Stromal cell of bone marrow (primary cell): ENCODE data around the gene TMEM132E.

Source experiments
- DNase-seq: peaks from one replicate; pipeline ENCODE4 v3.0.0-alpha.2; 2012; ENCODE audit warnings: low read depth

TMEM132E gene

DNA sequence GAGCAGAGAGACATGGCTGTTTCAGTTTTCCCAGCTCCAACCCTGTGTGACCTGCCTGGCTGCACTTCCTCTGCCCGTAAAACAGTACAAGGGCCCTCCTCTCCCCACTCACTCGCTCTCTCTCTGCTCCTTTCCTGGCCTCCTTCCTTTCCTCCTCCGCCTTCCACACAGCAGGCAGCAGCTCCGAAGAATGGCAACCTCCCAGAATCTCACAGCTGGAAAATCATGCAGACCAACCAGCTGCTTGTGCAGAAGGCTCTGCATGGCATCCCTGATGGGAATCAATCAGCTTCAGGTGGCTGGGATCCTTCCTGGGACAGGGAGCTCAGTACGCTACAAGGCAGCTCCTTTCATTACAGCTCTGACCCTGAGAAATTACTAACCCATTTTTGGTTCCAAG lies 27.4 kb downstream of the TMEM132E start:
- no peak for DNase-seq

GRCh38 chr17:34607917-34608316 lies 28.5 kb downstream of the TMEM132E start:
- DNase-seq, result no peak

DNA sequence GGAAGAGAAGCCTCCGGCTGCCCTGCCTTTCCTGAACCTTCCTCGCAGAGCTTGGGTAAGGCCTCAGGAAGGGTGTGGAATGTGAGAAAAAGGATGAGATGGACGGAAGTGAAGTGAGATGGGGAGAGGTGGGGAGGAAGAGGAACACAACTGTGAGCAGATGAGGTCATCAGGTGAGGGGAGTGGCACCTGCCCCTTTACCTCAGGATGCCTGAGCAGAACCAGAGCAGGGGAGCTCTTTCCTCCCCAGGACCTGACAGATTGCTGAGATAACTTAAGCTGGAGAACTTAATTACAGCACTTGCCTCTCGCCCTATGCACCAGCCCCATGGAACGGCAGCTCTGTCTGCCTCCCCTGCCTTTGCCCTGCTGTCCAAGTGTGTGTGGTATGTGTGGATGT lies 29.8 kb downstream of the TMEM132E start:
- DNase-seq, result no peak

DNA sequence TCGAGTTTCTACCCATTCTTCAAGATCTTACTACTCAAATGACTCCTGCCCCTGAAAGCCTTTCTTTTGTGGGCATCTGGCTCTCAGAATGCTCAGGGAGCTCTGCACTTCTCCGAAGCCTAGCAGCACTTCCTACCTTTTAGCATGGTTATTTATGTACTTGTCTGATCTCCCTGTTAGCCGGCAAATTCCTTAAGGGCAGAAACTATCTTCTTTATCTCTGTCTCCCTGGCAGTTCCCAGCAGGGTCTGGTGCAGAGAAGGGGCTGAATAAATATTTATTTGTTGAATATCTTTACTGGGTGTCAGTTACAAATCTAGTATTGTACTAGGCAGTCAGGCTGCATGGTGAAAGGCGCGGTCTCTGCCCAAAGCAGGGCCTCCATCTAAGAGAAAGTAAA lies 30.7 kb downstream of the TMEM132E start:
- no peak for DNase-seq

DNA sequence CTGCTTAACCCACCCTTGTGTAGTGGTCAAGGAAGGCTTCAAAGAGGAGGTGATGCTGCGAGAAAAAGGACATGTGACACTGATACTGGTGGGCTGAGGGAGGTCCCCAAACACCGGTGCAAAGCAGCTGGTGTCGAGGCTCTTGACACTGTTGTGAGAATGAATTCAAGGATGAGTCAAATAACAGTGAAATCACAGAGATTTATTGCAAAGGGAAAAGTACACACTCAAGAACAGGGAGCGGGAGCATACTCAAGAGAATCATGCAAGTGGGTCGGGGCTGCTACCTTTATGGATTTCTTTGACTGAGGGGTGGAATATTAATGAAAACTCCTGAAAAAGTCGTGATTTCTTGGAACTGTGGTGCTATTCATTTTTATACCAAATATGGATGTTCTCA lies 31.1 kb downstream of the TMEM132E start:
- no peak for DNase-seq

DNA sequence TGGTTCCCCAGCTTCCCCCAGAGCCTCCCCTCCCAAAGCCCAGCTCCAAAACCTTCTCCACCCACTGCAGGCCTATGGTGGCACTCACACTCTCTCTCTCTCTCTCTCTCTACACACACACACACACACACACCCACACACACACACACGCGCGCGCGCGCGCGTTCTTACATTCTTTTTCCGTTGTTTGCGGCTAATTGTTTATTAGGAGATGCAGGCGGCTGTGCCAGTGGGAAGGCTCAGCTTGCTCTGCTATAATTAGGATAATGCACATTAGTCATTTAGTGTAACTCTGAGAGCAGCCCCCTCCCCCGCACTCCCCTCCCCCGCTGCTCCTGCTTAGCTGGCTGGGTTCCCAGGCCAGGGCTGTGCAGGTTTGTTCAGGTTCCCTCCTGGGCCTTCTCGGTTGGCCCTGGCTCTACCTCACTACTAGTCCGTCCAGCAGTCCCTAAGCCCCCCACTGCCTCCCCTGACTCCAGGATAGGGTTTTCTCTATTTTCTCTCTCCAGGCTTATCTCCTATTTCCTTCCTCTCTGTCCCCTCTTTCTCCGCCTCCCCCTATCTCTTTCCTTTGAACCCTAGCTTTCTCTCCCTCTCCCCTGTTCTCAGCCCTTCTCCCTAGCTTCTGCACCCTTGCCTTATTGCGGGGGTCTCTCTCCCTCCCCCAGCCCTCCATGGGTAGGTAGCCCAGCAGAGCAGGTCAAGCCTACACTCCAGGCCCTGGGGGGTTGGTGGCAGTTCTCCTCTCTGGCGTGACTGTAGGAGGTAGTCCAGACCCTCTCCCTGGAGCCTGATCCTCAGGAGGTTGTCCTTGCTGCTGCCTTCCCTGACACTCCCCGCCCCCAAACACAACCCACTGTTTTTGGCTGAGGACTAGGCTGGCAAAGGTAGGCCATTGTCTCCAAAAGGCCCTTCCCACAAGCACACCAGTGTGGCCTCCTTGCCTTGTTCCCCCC lies 34.0 kb downstream of the TMEM132E start:
- DNase-seq, result no peak

DNA sequence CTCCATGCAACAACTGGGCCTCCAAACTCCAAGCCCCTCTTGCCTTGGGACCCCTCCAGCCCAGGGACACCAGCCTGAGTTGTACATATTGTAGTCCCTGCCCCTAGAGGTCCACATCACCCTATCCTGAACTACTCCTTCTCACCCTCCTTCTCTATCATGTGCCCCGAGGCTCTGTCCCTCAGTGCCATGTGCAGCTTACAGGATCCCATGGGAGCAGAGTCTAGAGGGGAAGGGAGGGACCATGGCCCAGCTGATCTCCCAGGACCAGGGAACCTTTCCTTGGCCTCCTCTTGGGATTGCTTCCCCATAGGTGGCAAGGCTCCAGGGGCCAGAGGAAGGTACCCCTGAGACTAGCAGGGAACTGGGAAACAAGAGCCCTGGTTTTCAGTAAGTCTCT lies 35.3 kb downstream of the TMEM132E start:
- no peak for DNase-seq

GRCh38 chr17:34615326-34615725 lies 35.9 kb downstream of the TMEM132E start:
- DNase-seq, result no peak

DNA sequence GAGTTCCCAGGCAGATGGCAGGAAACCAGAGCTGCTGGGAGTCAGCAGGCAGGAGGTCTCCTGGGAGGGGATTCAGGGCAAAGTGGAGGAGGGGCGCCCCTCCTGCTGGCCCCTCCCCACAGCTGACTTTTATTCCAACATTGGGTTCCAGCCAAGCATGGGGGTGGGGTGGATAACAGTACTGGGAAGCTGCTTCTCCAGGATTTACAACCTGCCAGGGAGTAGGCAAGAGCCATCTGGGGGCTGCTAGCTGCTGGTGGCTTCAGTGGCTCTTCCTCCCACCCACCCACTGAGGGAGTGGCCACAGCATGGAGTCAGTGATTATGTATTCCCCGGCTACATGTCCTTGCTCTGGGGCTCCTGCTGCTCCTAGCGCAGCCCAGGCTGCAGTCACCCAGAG lies 36.8 kb downstream of the TMEM132E start:
- no peak for DNase-seq

DNA sequence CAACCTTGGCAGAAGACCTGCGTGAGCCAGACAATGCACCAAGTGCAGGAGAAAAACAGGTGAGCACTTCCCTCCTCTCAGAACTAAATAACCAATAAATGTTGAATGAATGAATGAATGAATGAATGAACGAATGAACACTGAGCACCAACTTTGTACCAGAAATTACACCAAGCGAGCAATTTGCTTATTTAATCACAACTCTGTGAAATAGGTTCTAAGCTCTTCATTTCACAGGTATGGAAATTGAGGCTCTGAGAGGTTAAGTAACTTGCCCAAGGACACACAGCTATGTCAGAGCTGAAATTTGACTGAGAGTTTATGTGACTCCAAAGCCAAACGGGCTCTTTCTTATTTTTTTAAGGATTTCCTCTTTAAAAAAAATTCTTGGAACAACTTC lies 38.0 kb downstream of the TMEM132E start:
- DNase-seq, result no peak

DNA sequence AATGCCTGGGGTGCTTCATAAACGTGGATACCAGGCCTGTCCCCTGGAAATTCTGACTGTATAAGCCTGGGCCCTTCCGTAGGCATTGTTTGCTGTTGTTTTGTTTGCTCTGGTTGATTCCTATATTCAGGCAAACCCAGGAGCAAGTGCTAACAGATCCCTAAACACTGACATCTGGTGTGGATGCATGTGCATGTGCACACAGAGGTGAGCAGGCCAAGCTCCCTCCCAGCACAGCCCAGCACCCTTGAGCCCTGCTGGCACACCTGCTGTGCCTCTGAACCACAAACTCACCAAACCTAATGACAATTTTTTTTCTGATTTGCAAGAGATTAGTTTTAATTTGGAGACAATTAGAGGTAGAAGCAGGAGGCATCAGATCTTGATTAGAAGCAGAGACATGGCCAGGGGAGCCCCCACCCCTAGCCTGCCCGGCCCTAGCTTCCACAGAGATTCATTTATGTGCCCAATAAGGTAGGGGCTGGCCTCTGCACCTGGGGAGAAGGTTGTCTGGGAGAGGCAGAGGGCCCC lies 40.4 kb downstream of the TMEM132E start:
- DNase-seq, result no peak

GRCh38 chr17:34620458-34620857 lies 41.1 kb downstream of the TMEM132E start:
- DNase-seq, result no peak

DNA sequence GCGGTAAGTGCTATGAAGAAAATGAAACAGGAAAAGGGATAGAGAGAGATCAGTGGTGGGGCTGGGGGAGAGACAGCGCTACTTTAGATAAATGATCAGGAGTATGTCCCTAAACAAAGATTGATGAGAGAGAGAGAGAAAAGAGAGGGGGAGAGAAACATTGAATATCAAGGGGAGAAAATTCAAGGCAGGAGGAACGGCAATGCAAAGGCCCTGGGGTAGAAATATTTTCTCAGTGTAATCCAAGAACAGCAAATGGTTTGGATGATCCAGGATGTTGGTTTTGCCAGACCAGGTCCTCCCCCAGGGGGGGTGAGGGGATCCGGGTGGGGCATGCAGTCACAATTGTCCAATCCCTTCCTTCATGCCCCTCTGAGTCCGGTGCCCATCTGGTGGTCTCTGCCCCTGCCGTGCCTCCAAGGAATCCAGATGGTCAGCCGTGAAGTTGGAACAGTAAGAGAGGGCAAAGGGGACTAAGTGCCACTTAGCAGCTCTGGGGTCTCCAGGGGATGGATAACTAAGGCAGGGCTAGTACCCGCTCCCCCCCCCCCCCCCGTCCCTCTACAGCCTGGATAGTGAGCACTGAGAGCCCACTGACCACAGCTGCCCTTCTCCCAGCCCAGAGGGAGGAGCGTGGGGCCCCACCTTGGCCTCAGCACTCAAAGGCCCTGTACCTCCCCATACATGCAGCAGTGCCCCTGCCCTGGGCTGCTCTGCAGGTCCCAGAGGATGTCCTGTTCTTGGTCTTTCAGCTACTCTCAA lies 43.7 kb downstream of the TMEM132E start:
- no peak for DNase-seq

DNA sequence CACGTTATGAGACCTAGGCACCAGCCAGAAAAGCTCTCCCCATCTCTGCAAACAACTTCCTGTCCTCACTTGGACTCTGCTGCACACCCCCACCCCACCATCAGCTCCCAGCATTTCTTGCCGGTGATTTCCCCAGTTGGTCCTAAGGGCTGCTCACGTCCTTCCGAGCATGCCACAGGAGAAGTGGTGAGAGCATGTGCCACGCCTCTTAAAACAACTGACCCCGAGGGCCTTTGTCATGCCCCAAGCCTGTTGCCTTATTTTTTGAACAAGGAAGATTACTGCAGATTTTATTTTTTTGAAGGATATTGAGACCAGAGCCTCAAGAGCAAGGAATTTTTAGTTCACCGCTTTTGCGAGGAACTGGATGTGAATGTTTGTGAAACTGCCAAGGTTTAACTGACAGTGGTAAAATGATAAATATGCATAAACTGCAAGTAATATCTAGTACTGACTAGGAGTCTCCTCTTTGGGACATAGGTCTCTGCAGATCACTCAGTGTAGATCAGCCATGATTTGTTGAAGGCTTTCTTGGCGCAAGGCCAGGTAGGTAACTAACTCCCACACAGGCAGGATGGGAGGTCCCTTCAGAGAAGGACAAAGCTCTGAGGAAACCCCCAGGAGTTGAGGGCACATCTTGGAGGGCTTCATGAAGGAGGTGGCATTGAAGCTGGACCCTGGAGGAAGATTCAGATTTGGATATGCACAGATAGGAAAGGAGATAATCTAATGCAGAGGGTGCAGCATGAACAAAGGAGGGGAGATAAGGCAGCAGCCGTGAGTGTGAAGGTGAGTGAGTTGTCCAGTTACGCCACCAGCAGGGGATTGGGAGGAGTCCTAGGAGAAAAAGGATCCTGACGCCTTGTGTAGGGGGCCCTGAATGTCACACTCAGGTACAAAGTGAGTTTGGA lies 44.7 kb downstream of the TMEM132E start:
- no peak for DNase-seq

DNA sequence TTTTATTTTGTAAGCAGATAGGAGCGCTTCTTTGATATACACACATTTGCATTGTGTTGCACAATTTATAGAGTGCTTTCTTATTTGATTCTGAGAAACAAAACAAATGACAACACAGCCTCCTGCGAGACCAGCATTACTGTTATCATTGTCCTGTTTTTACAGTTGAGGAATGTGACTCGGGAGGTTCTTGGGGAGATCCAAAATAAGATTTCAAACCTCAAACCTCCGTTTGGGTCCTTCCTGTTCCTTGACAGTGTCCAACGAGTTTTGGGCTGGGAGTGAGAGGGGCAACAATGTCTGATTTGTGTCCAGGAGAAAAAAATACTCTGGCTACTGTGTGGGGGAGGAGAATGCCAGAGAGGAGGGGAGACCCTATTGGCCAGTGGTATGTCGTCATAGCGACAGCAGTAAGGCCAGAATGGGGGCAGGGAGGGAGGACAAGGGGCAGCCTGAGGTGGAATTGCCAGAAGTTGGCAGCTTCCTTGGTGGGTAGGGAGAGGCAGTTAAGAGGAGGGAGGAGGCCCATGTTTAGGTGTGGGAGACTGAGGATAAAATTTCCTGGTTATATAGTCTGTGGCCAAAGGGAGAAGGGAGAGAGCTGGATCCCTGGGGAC lies 45.5 kb downstream of the TMEM132E start:
- no peak for DNase-seq

DNA sequence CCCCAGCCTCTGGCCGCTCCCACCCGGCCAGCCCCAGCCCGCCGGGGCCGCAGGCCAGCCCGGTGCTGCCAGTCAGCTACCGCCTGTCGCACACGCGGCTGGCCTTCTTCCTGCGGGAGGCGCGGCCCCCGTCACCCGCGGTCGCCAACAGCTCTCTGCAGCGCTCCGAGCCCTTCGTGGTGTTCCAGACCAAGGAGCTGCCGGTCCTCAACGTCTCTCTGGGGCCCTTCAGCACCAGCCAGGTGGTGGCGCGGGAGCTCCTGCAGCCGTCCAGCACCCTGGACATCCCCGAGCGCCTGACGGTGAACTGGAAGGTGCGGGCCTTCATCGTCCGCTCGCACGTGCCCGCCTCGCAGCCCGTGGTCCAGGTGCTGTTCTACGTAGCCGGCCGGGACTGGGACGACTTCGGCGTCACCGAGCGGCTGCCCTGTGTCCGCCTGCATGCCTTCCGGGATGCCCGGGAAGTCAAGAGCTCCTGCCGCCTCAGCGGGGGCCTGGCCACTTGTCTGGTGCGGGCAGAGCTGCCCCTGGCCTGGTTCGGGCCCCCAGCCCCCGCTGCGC lies 46.8 kb downstream of the TMEM132E start:
- no peak for DNase-seq

DNA sequence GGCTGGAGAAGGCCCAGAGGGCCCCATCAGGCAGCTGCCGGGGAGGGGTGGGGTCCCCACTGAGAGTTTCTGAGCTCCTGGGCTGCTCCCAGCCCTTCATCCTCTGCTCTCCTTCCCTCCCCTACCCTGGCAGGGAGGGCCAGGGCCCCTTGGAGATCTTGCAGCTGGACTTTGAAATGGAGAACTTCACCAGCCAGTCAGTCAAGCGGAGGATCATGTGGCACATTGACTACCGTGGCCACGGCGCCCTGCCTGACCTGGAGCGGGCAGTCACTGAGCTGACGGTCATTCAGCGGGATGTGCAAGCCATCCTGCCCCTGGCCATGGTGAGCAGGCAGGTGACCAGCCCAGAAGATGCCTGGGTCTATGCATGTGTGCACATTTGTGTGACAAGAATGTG lies 49.5 kb downstream of the TMEM132E start:
- DNase-seq, result no peak

DNA sequence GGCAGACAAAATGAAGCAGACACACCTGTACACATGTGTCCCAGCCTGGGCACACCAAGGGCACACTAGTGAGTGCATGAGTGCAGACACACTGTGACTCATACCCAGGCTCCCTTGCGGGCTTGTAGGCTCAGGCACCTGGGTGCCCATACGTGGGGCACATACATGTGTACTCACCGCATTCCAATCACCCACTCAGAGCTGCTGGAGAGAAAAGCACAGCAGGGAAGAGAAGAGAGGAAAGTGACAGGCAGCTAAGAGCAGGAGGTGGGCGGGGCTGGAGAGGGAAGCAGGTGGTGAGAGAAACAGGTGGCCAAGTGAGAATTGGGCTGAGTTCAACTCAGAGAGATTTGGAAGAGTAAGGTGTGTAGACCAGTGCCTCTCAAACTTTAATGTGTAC lies 54.0 kb downstream of the TMEM132E start:
- DNase-seq, result no peak

- no peak for DNase-seq
Measured at GRCh38 chr17:34633760-34634159, 54.4 kb downstream of the TMEM132E start.

DNA sequence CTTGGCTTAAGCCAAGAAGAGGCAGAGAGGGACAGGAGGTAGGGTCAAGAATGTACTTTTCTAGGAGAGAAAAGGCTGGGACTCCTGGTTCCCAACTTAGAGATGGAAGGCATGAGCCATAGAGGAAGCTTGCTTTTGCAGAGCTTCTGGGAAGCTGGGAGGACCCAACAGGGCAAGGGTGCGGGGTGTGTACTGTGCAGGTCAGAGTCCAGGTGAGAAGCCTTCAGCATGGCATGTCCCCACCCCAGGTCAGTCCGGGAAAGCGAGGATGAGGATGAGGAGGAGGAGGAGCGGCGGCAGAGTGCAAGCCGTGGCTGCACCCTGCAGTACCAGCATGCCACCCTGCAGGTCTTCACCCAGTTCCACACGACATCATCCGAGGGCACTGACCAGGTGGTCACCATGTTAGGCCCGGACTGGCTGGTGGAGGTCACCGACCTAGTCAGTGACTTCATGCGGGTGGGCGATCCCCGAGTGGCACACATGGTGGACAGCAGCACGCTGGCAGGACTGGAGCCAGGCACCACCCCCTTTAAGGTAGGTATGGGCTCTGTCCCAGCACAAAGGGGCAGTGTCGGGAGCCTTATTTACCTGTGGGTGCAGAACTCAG lies 55.3 kb downstream of the TMEM132E start:
- no peak for DNase-seq

- DNase-seq, result no peak
Measured at GRCh38 chr17:34635876-34636275, 56.5 kb downstream of the TMEM132E start.
